ENCODE data around the gene MST1.
A peak's percentile ranks its signal among the peaks of the same experiment; 100 is the strongest.
"Not testable (repeated sequence)": the region's sequence is repeated elsewhere in the genome, so short reads cannot be mapped to it uniquely, and the experiment has no call there.

Gene MST1

DNA sequence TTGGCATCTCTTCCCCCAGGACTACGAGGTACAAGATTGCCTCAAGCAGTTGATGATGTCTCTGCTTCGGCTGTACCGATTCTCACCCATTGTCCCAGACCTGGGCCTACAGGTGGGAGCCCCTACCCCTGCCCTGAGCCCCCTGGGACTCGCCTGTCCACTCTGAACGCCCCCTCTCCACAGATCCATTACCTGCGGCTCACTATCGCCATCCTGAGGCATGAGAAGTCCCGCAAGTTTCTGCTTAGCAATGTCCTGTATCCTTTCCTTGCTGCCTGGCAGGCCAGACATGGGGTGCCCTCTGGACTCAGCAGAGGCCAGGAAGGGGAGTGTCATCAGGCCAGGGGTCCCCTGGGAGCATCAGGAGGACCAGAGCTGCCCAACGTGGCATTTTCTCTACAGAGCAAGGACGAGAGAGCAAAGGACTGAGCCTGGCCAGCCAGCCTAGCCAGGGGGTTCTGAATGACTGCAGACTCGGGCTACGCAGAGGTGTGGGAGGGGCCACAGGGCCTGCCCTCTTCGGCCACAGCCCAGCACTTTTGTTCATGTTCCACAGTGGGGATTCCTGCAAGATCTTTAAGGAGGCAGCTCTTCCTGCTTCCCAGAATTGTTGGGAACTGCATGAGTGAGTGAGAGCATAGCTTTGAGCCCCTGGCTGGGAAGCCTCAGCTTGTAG lies 11.3 kb upstream of the MST1 start:
- DNase-seq: no peak

- DNase-seq: no peak
Measured at GRCh38 chr3:49700014-49700413, 10.7 kb upstream of the MST1 start.

- DNase-seq: no peak
Measured at GRCh38 chr3:49699281-49699979, 10.2 kb upstream of the MST1 start.

GRCh38 chr3:49695350-49696015 lies 6.2 kb upstream of the MST1 start:
- DNase-seq: not testable (repeated sequence)

DNA sequence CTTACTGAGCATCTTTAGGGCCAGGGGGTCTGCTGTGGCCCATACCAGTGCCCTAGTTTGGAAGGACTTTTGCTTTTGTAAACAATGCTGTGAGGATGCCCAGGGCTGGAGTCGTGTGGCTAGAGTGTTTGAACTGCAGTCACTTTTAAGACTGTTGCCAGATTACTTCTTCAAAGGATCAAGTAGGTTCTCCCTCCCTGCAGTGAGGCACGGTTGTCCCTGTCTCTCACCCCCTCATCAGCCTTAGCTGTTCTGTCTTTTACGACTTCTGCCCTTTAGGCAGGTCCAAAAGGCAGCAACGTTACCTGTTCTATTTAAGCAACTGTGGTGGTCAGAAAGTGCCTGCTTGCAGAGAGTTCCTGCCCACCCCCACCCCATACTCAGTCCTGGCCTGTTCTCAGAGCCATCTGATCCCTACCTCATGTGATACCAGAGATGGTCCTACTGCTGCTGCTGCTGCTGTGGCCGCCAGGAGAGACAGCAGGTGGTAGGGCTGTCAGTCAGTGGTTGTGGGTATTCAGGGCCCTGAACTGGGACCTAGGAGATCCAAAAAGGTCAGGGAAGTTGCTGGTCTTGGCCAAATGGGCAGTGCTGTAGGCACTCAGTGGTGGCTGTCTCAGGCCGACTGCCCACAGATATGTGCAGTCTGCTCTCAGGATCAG lies 5.3 kb upstream of the MST1 start:
- not testable (repeated sequence) for DNase-seq

DNA sequence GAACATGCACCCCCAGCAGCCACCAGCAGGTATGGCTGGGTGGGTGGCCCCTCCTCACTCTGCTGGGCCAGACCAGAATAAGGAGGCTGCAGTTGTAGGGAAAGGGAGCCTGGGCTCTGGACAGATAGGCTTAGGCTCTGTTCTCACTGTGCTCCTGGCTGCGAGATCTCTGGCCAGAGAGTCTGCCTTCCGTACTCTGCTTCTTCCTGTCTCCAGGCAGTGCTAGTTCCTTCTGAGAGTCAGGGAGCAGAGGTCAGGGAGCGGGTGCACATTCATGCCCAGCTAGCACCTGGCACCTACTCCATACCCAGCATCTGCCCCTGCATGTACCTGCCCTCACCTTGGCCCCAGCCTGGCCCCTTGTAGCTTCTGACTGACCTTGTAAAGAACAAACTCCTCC lies 2.2 kb upstream of the MST1 start:
- DNase-seq: not testable (repeated sequence)

GRCh38 chr3:49690856-49691255 lies 1.6 kb upstream of the MST1 start:
- not testable (repeated sequence) for DNase-seq

GRCh38 chr3:49689908-49690624 lies 792 bp upstream of the MST1 start:
- not testable (repeated sequence) for DNase-seq

DNA sequence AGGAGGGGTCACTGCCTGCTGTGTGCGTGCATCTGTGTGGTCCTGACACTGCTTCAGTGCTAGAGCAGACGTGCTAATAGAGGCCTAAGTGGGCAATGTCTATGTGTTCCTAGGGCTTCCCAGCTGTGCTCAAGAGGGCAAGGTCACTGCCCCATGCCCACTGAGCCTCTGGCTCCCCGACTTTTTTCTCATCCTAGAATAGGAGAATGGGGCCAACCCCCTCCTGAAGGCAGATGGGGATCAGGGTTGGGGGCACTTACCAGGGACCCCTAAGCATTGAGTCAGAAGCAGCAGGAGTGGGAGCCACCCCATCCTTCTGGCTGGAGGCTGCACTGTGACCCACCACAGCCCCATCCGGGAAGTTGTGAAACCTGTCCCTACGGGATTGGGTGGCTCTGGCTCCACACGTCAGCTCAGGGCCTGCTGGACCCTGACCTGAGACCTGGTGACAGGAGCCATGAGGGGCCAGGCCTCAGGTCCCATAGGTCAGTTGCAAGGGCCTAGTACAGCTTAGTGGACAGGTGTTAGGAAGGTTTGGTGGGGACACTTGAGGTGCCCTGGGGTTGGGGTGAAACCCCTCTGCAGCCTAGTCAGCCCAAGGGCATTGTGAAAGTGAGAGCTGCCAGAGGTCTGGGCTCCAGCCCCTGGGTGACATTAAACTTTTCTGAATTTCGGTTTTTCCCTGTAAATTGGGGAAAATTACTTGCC lies 782 bp downstream of the MST1 start:
- not testable (repeated sequence) for DNase-seq

- DNase-seq: not testable (repeated sequence)
Measured at GRCh38 chr3:49687424-49687795, 1.9 kb downstream of the MST1 start.

GRCh38 chr3:49686769-49687423 lies 2.4 kb downstream of the MST1 start:
- peak; percentile 47 for DNase-seq

GRCh38 chr3:49686346-49686745 lies 2.9 kb downstream of the MST1 start:
- not testable (repeated sequence) for DNase-seq

GRCh38 chr3:49685846-49686245 lies 3.4 kb downstream of the MST1 start:
- not testable (repeated sequence) for DNase-seq

DNA sequence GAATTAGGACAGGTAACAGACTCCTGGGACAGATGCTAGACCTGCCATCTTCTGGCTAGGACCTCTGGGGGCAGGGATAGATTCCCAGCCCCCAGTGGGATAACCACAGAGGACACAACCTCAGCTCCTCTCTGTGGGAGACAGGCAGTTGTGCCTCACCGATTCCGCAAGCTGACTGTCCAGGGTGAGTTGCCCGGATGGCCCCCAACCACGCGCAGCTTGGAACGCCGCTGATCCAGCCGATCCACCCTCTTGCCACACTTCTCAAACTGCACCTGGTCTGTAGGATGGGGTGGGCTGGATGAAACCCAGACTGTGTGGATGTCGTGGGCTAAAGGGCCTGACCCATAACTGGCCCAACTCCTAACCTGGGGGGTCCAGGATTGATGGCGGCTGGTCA lies 4.2 kb downstream of the MST1 start:
- not testable (repeated sequence) for DNase-seq

GRCh38 chr3:49684453-49684852 lies 4.8 kb downstream of the MST1 start:
- not testable (repeated sequence) for DNase-seq

DNA sequence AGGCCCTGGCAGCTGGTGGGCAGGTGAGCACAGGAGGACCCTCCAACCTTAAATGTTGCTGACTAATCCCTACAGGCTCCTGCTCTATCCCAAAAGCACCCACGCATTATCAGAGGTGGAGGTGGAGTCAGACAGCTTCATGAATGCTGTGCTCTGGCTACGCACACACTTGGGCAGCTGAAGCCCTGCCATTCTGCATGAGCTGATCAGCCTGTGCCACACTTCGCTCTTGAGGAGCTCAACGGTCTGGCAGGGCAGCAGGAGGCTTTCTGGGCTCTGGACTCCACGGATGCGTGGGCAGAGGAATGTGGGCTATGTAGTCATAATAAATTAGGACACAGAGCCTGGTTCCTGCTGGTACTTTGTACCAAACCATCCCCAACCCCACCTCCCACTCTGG lies 6.1 kb downstream of the MST1 start:
- no peak for DNase-seq

- no peak for DNase-seq
Measured at GRCh38 chr3:49681543-49681942, 7.7 kb downstream of the MST1 start.

DNA sequence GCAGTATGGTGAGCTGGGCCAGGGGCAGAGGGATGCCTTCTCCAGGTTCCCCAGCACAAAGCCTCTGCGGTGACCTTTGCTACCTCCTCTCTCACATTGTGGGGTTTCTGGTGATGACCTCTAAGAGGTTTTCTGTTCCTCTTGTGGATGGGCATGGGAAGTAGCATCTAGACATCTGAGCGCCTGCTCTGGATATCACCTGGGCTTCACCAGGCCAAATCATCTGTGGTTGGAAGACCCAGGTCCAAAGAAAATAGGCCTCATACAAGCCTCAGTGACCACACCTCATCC lies 8.1 kb downstream of the MST1 start:
- DNase-seq: no peak

DNA sequence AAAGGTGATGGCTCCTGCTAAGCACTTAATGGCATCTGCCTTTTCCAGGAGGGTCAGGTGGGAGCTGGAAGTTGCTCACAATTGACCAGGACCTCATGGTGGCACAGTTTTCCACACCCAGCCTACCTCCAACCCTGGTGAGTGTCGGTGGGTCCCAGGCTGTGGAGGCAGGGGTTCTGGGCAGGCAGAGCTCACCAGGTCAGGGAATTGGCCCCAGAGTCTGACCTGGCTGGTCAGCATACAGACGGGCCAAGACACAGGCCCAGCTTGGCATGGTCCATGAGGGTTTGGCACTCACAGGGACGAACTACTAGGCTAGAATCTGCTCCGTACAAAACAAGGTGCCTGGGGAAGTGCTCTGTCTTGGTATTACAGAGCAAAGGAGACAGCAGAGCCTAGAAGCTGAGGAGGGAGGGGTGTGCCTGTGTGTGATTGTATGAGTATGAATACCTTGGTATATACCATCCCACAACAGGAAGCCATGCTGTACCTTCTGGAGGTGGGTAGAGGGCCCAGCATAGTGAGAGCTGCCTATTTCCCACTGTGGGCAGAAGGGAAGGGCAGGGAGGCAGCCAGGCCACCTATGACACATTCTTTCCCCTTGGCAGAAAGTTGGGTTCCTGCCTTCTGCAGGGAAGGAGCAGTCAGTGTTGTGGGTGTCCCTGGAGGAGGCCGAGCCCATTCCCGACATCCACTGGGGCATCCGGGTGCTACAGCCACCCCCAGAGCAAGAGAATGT lies 8.6 kb downstream of the MST1 start:
- no peak for DNase-seq

DNA sequence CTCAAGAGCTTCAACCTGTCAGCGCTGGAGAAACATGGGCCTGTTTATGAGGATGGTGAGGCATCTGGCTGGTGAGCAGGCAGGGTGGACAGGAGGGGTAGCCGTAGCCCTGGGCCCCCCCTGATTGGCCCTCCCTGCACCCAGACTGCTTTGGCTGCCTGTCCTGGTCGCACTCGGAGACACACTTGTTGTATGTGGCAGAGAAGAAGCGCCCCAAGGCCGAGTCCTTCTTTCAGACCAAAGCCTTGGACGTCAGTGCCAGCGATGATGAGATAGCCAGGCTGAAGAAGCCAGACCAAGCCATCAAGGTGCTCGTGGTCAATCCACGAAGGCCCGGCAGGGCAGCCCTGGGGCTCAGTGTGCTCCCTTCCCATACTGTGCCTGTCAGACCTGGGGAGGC lies 13.4 kb downstream of the MST1 start:
- DNase-seq: no peak

DNA sequence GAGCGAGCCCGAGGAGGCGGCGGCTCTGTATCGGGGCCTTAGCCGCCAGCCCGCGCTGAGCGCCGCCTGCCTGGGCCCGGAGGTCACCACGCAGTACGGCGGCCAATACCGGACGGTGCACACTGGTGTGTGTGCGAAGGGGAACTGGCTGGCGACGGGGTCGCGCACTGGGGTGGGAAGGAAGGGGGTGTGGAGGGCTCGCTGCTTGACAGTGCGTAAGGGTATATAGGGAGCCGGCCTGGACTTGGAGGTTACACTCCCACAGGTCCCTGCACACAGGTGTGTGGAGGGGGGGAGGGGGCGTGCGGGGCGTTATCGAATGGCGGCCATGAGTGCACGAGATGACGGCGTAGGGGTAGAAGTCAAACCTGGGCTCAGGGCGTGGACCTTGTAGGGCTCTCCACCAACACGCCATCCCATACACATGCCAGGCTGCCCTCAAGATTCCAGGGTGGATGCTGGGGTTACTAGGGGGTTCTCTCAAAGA lies 14.7 kb downstream of the MST1 start:
- no peak for DNase-seq
